Hematopoietic multipotent progenitor cell treated with erythropoietin and hydrocortisone succinate and interleukin-3 and kit ligand, for 8 days (in vitro differentiated cells): ENCODE results near the gene LCMT1.
"Not testable (repeated sequence)": the region's sequence is repeated elsewhere in the genome, so short reads cannot be mapped to it uniquely, and the experiment has no call there.

Source experiments
- DNase-seq: peaks from one replicate; pipeline ENCODE4 v3.0.0-alpha.2; 2015

Gene LCMT1

GRCh38 chr16:25151996-25152395 is 40.5 kb downstream of the LCMT1 start:
- DNase-seq, result no peak

GRCh38 chr16:25155553-25156460 is 44.3 kb downstream of the LCMT1 start:
- no peak for DNase-seq

- no peak for DNase-seq
Measured at GRCh38 chr16:25157271-25157875, 45.8 kb downstream of the LCMT1 start.

GRCh38 chr16:25158401-25158800 is 46.9 kb downstream of the LCMT1 start:
- DNase-seq, result no peak

GRCh38 chr16:25161753-25162367 is 50.3 kb downstream of the LCMT1 start:
- no peak for DNase-seq

GRCh38 chr16:25163683-25164082 is 52.1 kb downstream of the LCMT1 start:
- DNase-seq, result no peak

- no peak for DNase-seq
Measured at GRCh38 chr16:25165284-25165683, 53.7 kb downstream of the LCMT1 start.

- not testable (repeated sequence) for DNase-seq
Measured at GRCh38 chr16:25167920-25168319, 56.4 kb downstream of the LCMT1 start.

GRCh38 chr16:25171390-25171789 is 59.8 kb downstream of the LCMT1 start:
- DNase-seq, result no peak

- DNase-seq, result no peak
Measured at GRCh38 chr16:25172831-25173230, 61.3 kb downstream of the LCMT1 start.

- DNase-seq, result no peak
Measured at GRCh38 chr16:25174285-25174684, 62.7 kb downstream of the LCMT1 start.

GRCh38 chr16:25176136-25176535 is 64.6 kb downstream of the LCMT1 start:
- DNase-seq, result no peak

GRCh38 chr16:25177512-25177830 is 65.9 kb downstream of the LCMT1 start:
- DNase-seq, result no peak

GRCh38 chr16:25177831-25178688 is 66.5 kb downstream of the LCMT1 start:
- DNase-seq, result no peak

GRCh38 chr16:25181236-25181635 is 69.7 kb downstream of the LCMT1 start:
- DNase-seq, result not testable (repeated sequence)

GRCh38 chr16:25184771-25185170 is 73.2 kb downstream of the LCMT1 start:
- DNase-seq, result no peak

- no peak for DNase-seq
Measured at GRCh38 chr16:25187491-25187795, 75.9 kb downstream of the LCMT1 start.

- DNase-seq, result no peak
Measured at GRCh38 chr16:25189305-25189704, 77.8 kb downstream of the LCMT1 start.

GRCh38 chr16:25192096-25192495 is 80.6 kb downstream of the LCMT1 start:
- DNase-seq, result no peak

- DNase-seq, result no peak
Measured at GRCh38 chr16:25194273-25194878, 82.8 kb downstream of the LCMT1 start.

- no peak for DNase-seq
Measured at GRCh38 chr16:25198021-25198420, 86.5 kb downstream of the LCMT1 start.

GRCh38 chr16:25199457-25199856 is 87.9 kb downstream of the LCMT1 start:
- no peak for DNase-seq

GRCh38 chr16:25210758-25211157 is 99.2 kb downstream of the LCMT1 start:
- DNase-seq, result peak; percentile 77
